ENCODE results near the gene B4GALNT3.
A peak's percentile ranks its signal among the peaks of the same experiment; 100 is the strongest.
"Not testable (repeated sequence)": the region's sequence is repeated elsewhere in the genome, so short reads cannot be mapped to it uniquely, and the experiment has no call there.

The B4GALNT3 gene

GRCh38 chr12:561391-561705, 101.6 kb downstream of the B4GALNT3 start:
- DNase-seq = no peak

- DNase-seq = no peak
Measured at GRCh38 chr12:561908-562593, 102.3 kb downstream of the B4GALNT3 start.

- no peak for DNase-seq
Measured at GRCh38 chr12:562634-563033, 102.9 kb downstream of the B4GALNT3 start.

DNA sequence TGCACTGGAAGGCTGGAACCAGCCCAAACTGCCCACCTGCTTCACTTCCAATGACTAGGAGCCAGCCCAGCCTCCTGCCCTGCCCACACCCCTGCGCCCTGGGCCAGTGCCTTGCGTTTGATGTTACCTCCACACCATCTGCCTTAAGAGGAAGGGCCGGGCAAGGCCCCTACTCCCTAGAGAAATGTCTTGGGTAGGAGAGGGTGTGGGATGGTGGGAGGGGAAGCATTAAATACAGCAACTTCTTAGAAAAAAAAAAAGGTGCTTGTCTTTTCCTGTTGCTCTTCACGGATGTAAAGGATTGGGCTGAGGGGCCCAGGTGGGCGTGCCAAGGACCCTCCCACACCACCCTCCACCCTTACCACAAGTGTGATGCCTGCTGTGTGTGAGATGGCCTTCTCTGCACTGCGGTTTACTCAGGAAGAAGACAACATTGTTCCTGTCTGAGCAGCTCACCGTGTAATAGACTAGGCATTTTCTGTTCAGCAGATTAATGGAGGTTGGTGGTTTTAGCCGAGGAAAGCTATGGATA, 103.6 kb downstream of the B4GALNT3 start:
- DNase-seq = no peak

DNA sequence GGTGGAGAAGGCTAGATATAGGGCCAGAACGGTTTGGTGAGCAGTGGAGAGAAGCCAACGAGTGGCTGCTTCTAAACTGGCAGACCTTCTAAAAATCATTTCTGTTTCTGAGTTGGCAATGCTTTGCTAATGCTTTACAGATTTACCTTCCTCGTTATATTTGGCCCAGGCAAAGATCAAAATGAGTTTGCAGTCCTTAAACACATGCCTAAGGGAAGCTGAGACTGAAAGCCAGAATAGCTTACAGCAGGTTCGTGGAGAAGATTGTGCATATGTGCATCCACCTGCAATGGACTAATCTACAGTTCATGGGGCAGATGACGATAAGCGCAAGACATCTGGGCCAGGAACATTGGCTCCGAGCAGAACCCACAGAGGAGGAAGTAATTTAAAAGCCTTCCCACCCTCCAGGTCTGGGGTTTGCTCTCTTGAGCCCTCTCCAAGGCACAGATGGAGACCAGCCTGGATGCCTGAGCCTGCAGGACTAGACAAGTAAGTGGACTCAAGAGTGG, 104.1 kb downstream of the B4GALNT3 start:
- DNase-seq = no peak

DNA sequence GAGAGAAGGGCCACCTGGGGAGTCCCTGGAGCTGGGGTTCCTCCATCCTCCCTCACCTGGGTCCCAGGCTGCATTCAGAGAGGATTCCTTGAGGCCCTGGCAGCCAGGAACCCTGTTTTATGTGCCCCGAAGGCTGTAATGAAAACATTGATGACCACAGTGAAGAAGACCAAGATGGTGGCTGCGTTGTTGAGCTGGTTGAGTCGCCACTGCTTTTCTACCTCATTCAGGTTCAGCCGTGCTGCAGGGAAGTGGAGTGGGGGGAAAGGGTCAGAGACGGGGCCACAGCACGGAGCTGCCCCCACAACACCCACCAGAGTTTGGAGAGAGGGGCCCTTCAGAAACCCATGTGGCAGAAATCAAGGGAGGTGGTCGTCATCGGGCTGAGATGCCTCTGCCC, 105.4 kb downstream of the B4GALNT3 start:
- no peak for DNase-seq

DNA sequence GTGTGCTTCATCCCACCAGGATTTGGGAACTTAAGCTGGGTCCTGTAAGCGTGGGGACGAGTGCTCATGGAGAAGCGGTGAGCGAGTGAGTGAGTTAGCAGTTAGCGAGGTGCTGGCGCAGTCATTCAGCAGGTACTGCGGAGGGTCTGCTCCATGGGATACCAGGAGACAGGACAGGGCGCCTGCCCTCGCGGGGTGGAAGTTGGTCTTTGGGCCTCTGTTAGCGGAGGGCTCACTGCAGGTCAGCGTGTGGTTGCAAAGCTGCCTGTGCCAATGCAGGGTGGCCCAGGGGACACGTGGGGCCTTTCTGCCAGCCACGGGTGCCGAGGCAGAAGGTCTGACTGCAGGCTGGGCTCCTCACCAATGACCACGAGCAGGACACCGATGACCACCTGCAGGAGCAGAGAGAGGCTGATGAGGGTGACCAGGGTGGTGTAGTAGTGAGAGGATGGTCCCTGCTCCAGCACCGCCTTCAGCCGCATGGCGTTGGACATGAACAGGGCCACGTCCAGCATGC, 105.9 kb downstream of the B4GALNT3 start:
- DNase-seq = no peak

DNA sequence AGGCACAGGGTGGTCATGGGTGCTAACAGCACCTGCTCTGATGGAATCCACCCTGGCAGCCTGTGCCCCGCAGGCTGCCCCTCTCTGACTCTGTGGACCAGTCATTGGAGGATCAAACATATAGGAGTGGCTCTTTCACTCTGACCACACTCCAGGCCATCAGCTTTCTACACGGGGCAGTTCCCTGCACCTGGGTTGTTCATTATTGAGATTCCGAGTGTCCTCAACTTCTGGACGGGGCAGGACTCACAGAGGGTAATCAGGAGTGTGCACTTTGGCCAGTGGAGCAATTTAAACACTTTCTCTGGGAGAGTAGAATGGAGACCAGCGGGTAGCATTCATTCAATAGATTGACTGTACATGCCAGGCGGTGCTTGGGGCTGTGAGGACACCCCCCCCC, 108.7 kb downstream of the B4GALNT3 start:
- DNase-seq = no peak

DNA sequence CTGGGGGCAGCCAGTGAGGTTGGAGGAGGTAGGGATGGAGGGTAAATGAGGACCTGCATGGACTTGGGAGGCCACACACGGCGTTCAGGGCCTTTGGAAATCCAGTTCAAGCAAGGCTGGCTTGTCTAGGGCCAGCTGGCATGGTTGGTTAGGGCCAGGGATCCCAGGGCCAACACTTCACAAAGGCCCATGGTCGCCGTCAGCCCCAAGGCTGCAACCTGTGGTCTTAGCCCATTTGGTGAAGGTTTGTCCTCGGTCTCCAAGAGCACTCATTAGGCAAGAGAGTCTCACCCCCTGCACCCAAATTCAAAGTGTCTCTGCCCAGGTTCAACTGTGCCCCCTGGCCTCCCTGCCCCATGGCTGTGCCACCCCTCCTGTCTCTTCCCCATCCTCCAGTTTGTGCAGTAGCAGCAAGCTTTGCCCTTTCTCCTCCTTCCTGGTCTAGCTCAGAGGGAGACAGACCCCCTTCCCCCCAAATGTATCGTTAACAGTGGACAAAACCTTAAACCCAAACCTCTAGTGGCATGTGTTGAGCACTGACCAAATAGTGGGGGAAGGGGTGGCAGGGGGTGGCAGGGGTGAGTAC, 109.4 kb downstream of the B4GALNT3 start:
- no peak for DNase-seq

- DNase-seq = peak; percentile 83
Measured at GRCh38 chr12:569803-570434, 110.2 kb downstream of the B4GALNT3 start.

- DNase-seq = no peak
Measured at GRCh38 chr12:570435-570920, 110.7 kb downstream of the B4GALNT3 start.

- DNase-seq = peak; percentile 21
Measured at GRCh38 chr12:570921-571794, 111.4 kb downstream of the B4GALNT3 start.

- no peak for DNase-seq
Measured at GRCh38 chr12:571795-572531, 112.2 kb downstream of the B4GALNT3 start.

GRCh38 chr12:572532-572899, 112.8 kb downstream of the B4GALNT3 start:
- no peak for DNase-seq

GRCh38 chr12:573232-573631, 113.5 kb downstream of the B4GALNT3 start:
- DNase-seq = no peak

- no peak for DNase-seq
Measured at GRCh38 chr12:574475-575128, 114.9 kb downstream of the B4GALNT3 start.

DNA sequence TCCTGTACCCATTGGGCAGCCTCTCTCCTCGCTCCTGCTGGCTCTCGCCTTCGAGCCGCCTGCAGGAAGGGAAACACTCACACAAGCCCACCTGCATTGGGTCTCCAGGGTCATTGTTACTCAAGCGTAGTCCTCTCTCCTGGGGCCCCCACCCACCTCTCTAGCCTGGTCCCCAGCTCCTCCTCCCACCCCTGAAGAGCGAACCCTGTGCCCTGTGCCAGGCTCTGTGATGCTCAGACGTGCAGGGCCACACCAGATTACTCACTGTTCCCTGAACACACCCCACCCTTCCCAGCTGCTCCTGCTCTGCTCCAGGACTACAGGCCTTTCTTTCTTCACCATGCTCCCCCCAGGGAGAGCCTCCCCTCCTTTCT, 115.4 kb downstream of the B4GALNT3 start:
- DNase-seq = no peak

DNA sequence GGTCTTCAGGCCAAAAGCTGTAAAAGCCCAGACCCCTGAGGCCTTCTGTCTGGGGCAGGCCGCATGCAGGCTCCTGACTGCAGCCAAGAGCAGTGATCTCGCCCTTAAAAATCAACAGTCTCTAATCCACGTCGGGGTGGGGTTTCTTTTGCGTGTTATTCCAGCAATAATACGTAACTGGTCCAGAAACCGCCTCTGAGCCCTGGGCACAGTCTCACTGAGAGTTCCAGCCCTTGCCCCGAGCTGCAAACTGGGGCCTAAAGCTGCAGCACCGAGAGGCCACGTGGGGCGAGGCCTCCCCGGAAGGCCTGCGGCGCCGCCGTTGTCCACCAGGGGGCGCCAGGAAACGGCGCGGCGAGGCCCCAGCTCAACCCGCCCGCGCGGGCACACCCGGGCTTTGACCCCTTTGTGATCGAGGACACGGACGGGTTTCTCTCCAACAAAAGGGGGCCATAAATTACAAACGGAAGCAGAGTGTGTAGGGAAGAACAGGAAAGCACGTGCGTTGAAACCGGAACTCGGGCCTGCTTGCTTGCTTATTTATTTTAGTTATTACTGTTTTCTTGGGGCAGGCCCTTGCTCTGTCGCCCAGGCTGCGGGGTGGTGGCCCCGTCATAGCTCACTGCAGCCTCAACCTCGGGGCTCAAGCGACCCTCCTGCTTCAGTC, 116.3 kb downstream of the B4GALNT3 start:
- DNase-seq = peak; percentile 86

- no peak for DNase-seq
Measured at GRCh38 chr12:576615-577110, 116.9 kb downstream of the B4GALNT3 start.

DNA sequence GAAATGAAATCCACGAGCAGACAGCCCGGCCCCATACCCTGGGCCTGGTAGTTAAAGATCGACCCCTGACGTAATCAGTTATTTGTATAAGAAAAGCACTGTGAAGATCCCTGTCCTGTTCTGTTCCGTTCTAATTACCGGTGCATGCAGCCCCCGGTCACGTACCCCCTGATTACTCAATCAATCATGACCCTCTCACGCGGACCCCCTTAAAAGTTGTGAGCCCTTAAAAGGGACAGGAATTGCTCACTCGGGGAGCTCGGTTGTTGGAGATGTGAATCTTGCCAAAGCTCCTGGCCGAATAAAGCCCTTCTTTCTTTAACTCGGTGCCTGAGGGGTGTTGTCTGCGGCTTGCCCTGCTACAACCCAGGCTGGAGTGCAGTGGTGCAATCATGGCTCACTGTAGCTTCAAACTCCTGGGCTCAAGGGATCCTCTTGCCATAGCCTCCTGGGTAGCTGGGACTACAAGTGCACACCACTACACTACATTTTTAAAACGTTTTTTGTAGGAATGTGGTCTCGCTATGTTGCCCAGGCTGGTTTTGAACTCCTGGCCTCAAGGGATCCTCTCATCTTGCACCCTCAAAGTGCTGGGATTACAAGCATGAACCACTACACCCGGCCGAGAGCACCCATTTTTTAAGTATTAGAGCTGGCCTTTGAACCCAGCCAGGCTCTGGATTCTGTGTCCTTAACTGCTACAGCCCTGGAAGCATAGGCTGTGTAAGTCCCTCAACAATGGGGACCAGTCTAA, 118.4 kb downstream of the B4GALNT3 start:
- DNase-seq = not testable (repeated sequence)

All from midbrain (tissue), 1 donor.